Stimulated activated CD8-positive, alpha-beta memory T cell treated with anti-CD3 and anti-CD28 coated beads, Interleukin-2, amount 100 ng/mL, for 1 hour (primary cell): Measurements from ENCODE around the gene DENND1A.
"Not testable (repeated sequence)": the region's sequence is repeated elsewhere in the genome, so short reads cannot be mapped to it uniquely, and the experiment has no call there.

ENCODE experiments used
- DNase-seq, 2 donors: peaks; one replicate each; pipeline ENCODE4 v3.0.0-alpha.2; 2020; ENCODE audit warnings: low read depth in 2 of 2

The DENND1A gene

GRCh38 chr9:123923377-123923776, 6.5 kb downstream of the DENND1A start:
- DNase-seq: no peak

GRCh38 chr9:123922911-123923310, 7.0 kb downstream of the DENND1A start:
- DNase-seq: no peak

- DNase-seq: no peak
These were observed 7.5 kb downstream of the DENND1A start for GRCh38 chr9:123922431-123922830.

GRCh38 chr9:123914517-123915196, 15.3 kb downstream of the DENND1A start:
- DNase-seq: no peak

- DNase-seq: no peak
These were observed 17.6 kb downstream of the DENND1A start for GRCh38 chr9:123912167-123912897.

- no peak for DNase-seq
These were observed 18.9 kb downstream of the DENND1A start for GRCh38 chr9:123911024-123911423.

- not testable (repeated sequence) for DNase-seq
These were observed 20.7 kb downstream of the DENND1A start for GRCh38 chr9:123909192-123909591.

- DNase-seq: not testable (repeated sequence)
These were observed 26.4 kb downstream of the DENND1A start for GRCh38 chr9:123903550-123903949.

- DNase-seq: no peak
These were observed 35.1 kb downstream of the DENND1A start for GRCh38 chr9:123894822-123895221.

- DNase-seq: no peak
These were observed 36.0 kb downstream of the DENND1A start for GRCh38 chr9:123893831-123894460.

GRCh38 chr9:123893115-123893514, 36.8 kb downstream of the DENND1A start:
- no peak for DNase-seq

- DNase-seq: no peak
These were observed 42.1 kb downstream of the DENND1A start for GRCh38 chr9:123887837-123888236.

GRCh38 chr9:123885834-123886233, 44.1 kb downstream of the DENND1A start:
- not testable (repeated sequence) for DNase-seq

- DNase-seq: no peak
These were observed 46.3 kb downstream of the DENND1A start for GRCh38 chr9:123883634-123884033.

GRCh38 chr9:123881604-123882003, 48.3 kb downstream of the DENND1A start:
- DNase-seq: no peak

GRCh38 chr9:123880420-123880819, 49.5 kb downstream of the DENND1A start:
- no peak for DNase-seq

- no peak for DNase-seq
These were observed 53.2 kb downstream of the DENND1A start for GRCh38 chr9:123876750-123877149.

- DNase-seq: no peak
These were observed 57.2 kb downstream of the DENND1A start for GRCh38 chr9:123872710-123873109.

GRCh38 chr9:123871781-123872180, 58.1 kb downstream of the DENND1A start:
- DNase-seq: no peak

- DNase-seq: no peak
These were observed 61.9 kb downstream of the DENND1A start for GRCh38 chr9:123868002-123868401.

- DNase-seq: no peak
These were observed 62.9 kb downstream of the DENND1A start for GRCh38 chr9:123867034-123867433.

GRCh38 chr9:123866497-123866896, 63.4 kb downstream of the DENND1A start:
- DNase-seq: no peak
